HepG2 (cell line): ENCODE results near the gene KIF22. TPM values are rescaled to one million over a fixed set of nuclear protein-coding genes. Genes with fewer than 3 reads are reported as not detected.

Experiments
- ATAC-seq: fragments of 200-7000 bp; cut with Tn5 transposase; 3 replicates; pipeline ENCODE4 v1.9.1; 2020; ENCODE audit warnings: mild to moderate bottlenecking, moderate library complexity
- BruUV-seq: library from RNA; stranded (reverse); fragments of 400-500 nt; replicated peaks from 2 replicates; lab custom pipeline; 2021; lab: Mats Ljungman, UMichigan
- CTCF ChIA-PET: fragments of 300-600 bp; formaldehyde crosslinking; extraction: SDS; loops from one replicate; lab custom pipeline; 2021; ENCODE audit warnings: low total read pairs, inconsistent platforms, low intra/inter-chr PET ratio; lab: Yijun Ruan, JAX
- POLR2A ChIA-PET: fragments of 350-600 bp; sonication (Branson Sonifier 250); formaldehyde crosslinking; loops from one replicate; lab custom pipeline; 2020; ENCODE audit warnings: antibody characterized with exemption, inconsistent platforms; lab: Yijun Ruan, JAX
- DNase-seq: peaks from one replicate; pipeline ENCODE4 v3.0.0-alpha.2; 2015; ENCODE audit warnings: low spot score
- FAIRE-seq: peaks from 3 replicates; lab custom pipeline; 2011; peaks lifted over from hg19 to GRCh38; lab: Jason Lieb, UNC
- H2AFZ ChIP-seq: one replicate; pipeline ENCODE4 v1.6.1; 2011; ENCODE audit warnings: low read length, inconsistent platforms
- H3K27ac ChIP-seq: fragments of 300-600 bp; 3 replicates; pipeline ENCODE4 v1.8.0; 2011; ENCODE audit warnings: mixed run types, mild to moderate bottlenecking, mixed read lengths, low read length, inconsistent platforms; ENCODE audit not compliant: insufficient read depth; ENCODE audit errors: extremely low read length
- H3K27me3 ChIP-seq, 2 experiments: fragments of 200-600 bp in 1 of 2; 2 replicates in 1 of 2; 3 replicates in 1 of 2; pipeline versions ENCODE4 v1.6.0 to v1.8.0; 2011; ENCODE audit warnings: low read length in 2 of 2, mild to moderate bottlenecking in 2 of 2, moderate library complexity in 2 of 2, inconsistent platforms in 1 of 2; ENCODE audit not compliant: insufficient read depth in 2 of 2, control insufficient read depth in 1 of 2
- H3K36me3 ChIP-seq, 2 experiments: fragments of 200-600 bp in 1 of 2; replicated peaks in 1 of 2; 2 replicates in 1 of 2; 3 replicates in 1 of 2; pipeline versions ENCODE4 v1.5.1 to v1.8.0; 2011; ENCODE audit warnings: low read length in 2 of 2, inconsistent platforms in 1 of 2; ENCODE audit not compliant: insufficient read depth in 2 of 2, control insufficient read depth in 1 of 2
- H3K4me1 ChIP-seq: 2 replicates; pipeline ENCODE4 v1.5.1; 2012; ENCODE audit warnings: low read length, inconsistent platforms; ENCODE audit not compliant: insufficient read depth
- H3K4me2 ChIP-seq: 2 replicates; pipeline ENCODE4 v1.6.0; 2011; ENCODE audit warnings: low read depth, low read length, inconsistent platforms
- H3K4me3 ChIP-seq, 3 experiments: fragments of 200-600 bp in 1 of 3; sonication (generic), shearing (Covaris generic) in 1 of 3; replicated peaks in 1 of 3; 2 replicates each; pipeline ENCODE4 v1.5.1; 2011 to 2016; ENCODE audit warnings: low read length in 3 of 3, inconsistent platforms in 2 of 3, low read depth in 2 of 3, mild to moderate bottlenecking in 2 of 3, control low read depth in 1 of 3, mixed read lengths in 1 of 3; ENCODE audit not compliant: insufficient read depth in 1 of 3
- H3K79me2 ChIP-seq: one replicate; pipeline ENCODE4 v1.6.1; 2011; ENCODE audit warnings: low read length, inconsistent platforms; ENCODE audit not compliant: insufficient read depth
- H3K9ac ChIP-seq: 2 replicates; pipeline ENCODE4 v1.6.0; 2011; ENCODE audit warnings: mild to moderate bottlenecking, low read depth, low read length, inconsistent platforms; ENCODE audit not compliant: insufficient read depth
- H3K9me3 ChIP-seq: 2 replicates; pipeline ENCODE4 v1.5.1; 2012; ENCODE audit warnings: mild to moderate bottlenecking, low read length
- H4K20me1 ChIP-seq: 2 replicates; pipeline ENCODE4 v1.6.0; 2011; ENCODE audit warnings: inconsistent platforms, mild to moderate bottlenecking, low read length, moderate library complexity; ENCODE audit not compliant: insufficient read depth
- ARNTL ChIP-seq: sonication (generic); formaldehyde crosslinking; IDR thresholded peaks from 2 replicates; pipeline ENCODE4 v1.4.0; 2020; ENCODE audit warnings: mild to moderate bottlenecking, missing genetic modification reagents
- BCL3 ChIP-seq: sonication (generic); formaldehyde crosslinking; IDR thresholded peaks from 2 replicates; pipeline ENCODE4 v1.5.1; 2020; ENCODE audit warnings: mild to moderate bottlenecking, missing genetic modification reagents, moderate library complexity
- EP300 ChIP-seq, 3 experiments: sonication (generic) in 1 of 3; formaldehyde crosslinking in 1 of 3; IDR thresholded peaks; 2 replicates each; pipeline versions ENCODE4 v1.5.1 to v1.6.1; 2011 to 2020; ENCODE audit warnings: low read depth in 2 of 3, low read length in 2 of 3, borderline replicate concordance in 1 of 3, improper control_type of control experiment in 1 of 3, mild to moderate bottlenecking in 1 of 3, missing genetic modification reagents in 1 of 3, moderate library complexity in 1 of 3
- PHF8 ChIP-seq: sonication (generic); formaldehyde crosslinking; IDR thresholded peaks from 2 replicates; pipeline ENCODE4 v1.5.0; 2020; ENCODE audit warnings: missing genetic modification reagents
- POLR2A ChIP-seq, 2 experiments: IDR thresholded peaks; 2 replicates each; pipeline ENCODE4 v1.6.1; 2011; ENCODE audit warnings: low read depth in 2 of 2, low read length in 2 of 2, mild to moderate bottlenecking in 1 of 2, moderate library complexity in 1 of 2; ENCODE audit not compliant: insufficient read depth in 1 of 2
- REPIN1 ChIP-seq: sonication (generic); formaldehyde crosslinking; IDR thresholded peaks from 2 replicates; pipeline ENCODE4 v1.8.0; 2022; ENCODE audit warnings: missing genetic modification reagents, low read depth, mild to moderate bottlenecking, borderline replicate concordance
- SSRP1 ChIP-seq: IDR thresholded peaks from 2 replicates; pipeline ENCODE4 v1.6.1; 2016; ENCODE audit warnings: control low read depth
- TIGD3 ChIP-seq: sonication (generic); formaldehyde crosslinking; IDR thresholded peaks from 2 replicates; pipeline ENCODE4 v1.5.1; 2020; ENCODE audit warnings: mild to moderate bottlenecking, missing genetic modification reagents, borderline replicate concordance
- TMF1 ChIP-seq: sonication (generic); formaldehyde crosslinking; IDR thresholded peaks from 2 replicates; pipeline ENCODE4 v1.8.1; 2022; ENCODE audit warnings: low read depth, missing genetic modification reagents
- ZBTB43 ChIP-seq: sonication (generic); formaldehyde crosslinking; conservative IDR thresholded peaks from 2 replicates; pipeline ENCODE4 v1.4.0; 2020; ENCODE audit warnings: missing genetic modification reagents
- ZBTB7A ChIP-seq: sonication (generic); formaldehyde crosslinking; IDR thresholded peaks from 2 replicates; pipeline ENCODE4 v1.8.0; 2022; ENCODE audit warnings: mild to moderate bottlenecking, missing genetic modification reagents
- ZNF224 ChIP-seq: sonication (generic); formaldehyde crosslinking; IDR thresholded peaks from 2 replicates; pipeline ENCODE4 v1.5.0; 2020; ENCODE audit warnings: mild to moderate bottlenecking, missing genetic modification reagents
- ZNF263 ChIP-seq: sonication (generic); formaldehyde crosslinking; IDR thresholded peaks from 2 replicates; pipeline ENCODE4 v1.4.0; 2020; ENCODE audit warnings: missing genetic modification reagents
- ZNF280B ChIP-seq: sonication (generic); formaldehyde crosslinking; IDR thresholded peaks from 2 replicates; pipeline ENCODE4 v1.5.0; 2020; ENCODE audit warnings: missing genetic modification reagents, mild to moderate bottlenecking, borderline replicate concordance
- ZNF354B ChIP-seq: sonication (generic); formaldehyde crosslinking; IDR thresholded peaks from 2 replicates; pipeline ENCODE4 v1.8.0; 2022; ENCODE audit warnings: mild to moderate bottlenecking, missing genetic modification reagents
- WGBS: methylation state at CpG from one replicate; pipeline ENCODE4 v1.1.6; 2017; ENCODE audit warnings: low lambda C conversion rate; 5-methylcytosine and 5-hydroxymethylcytosine counted together
- in situ Hi-C: cut with HindIII; loops from 2 replicates; pipeline ENCODE4 v1.10.0; 2017; ENCODE audit warnings: low pct_unique_long_range_greater_than_20kb; ENCODE audit not compliant: extremely low pct_ligation_motif_present
- intact Hi-C: fragments of 100-400 bp; cut with micrococcal nuclease; formaldehyde crosslinking; loops from one replicate; pipeline ENCODE4 v1.10.0; 2022; ENCODE audit not compliant: unreplicated experiment
- polyA plus RNA-seq, 8 experiments: library from polyadenylated mRNA; depleted of rRNA in 3 of 8; stranded (reverse) in 7 of 8; unstranded in 1 of 8; fragments of >200 nt; fragmentation: Illumina TruSeq in 4 of 8; extraction: Trizol in 4 of 8; gene quantifications; 2 replicates each; pipeline versions ENCODE4 v1.2.1 to v1.2.3, GENCODE V29; 2011 to 2016; ENCODE audit warnings: low read depth in 4 of 8, missing spikeins in 1 of 8, mixed read lengths in 1 of 8; ENCODE audit not compliant: insufficient read depth in 1 of 8
- total RNA-seq, 5 experiments: library from RNA; depleted of rRNA; stranded (reverse); fragments of >200 nt; fragmentation: Illumina TruSeq; extraction: Trizol; gene quantifications; 2 replicates each; pipeline ENCODE4 v1.2.3, GENCODE V29; 2016; ENCODE audit warnings: low read depth in 1 of 5

The KIF22 gene
- total and polyA plus RNA-seq, 2 of the 13 experiments (the other 11 are each of a cell fraction or from before 2014, with no cell fraction given): 95.8 to 118 TPM

GRCh38 chr16:29806641-29807425 is 16.3 kb downstream of the KIF22 start:
- Histone ChIP-seq H3K9me3 (no peaks in the 10 kb centered on the region), H3K27ac (peak overlapping the region; percentile 90), H2AFZ (no peak overlapping the region), H3K4me2 (peak overlapping the region; percentile 88), H4K20me1 (peaks cover 23% of the 10 kb centered on the region; the same call in 1 of the 2 replicates), H3K36me3 (peaks cover 10 to 46% of the 10 kb centered on the region in 2 experiments), H3K4me3 (peak overlapping the region; percentile 68 to 85 (median 77)), H3K9ac (peak overlapping the region; percentile 85), H3K79me2 (peaks cover 22% of the 10 kb centered on the region), H3K27me3 (no peaks in the 10 kb centered on the region), H3K4me1 (peaks cover 60% of the 10 kb centered on the region)
- WGBS: under 1% methylated on average over 44 of the region's 99 CpGs
- in situ Hi-C loops: loop anchor here (25.0 kb wide), 1 partner anchor 855 kb away; the partner anchor contains the start of genes FBRS and PRR14
- FAIRE-seq (no peak), ATAC-seq (no peak), DNase-seq (peak; percentile 76)
- CTCF ChIA-PET: interaction anchor here (1.8 kb wide), 1 partner anchor 42 kb away, joined by 5 read pairs; no protein-coding TSS in a partner anchor
- no TSS peak for BruUV-seq
- POLR2A ChIA-PET: interaction anchor here (0.6 to 3.7 kb wide), 27 partner anchors 10 to 259 kb away, joined by 3 to 80 read pairs (median 4); partner anchors contain the start of genes ALDOA, ASPHD1, CDIPT and KIF22
- intact Hi-C loops: no loop called here
- no peak for TF ChIP-seq BCL3
- TF ChIP-seq ZNF263 (CRISPR knock-in tag): 0 out of 2 replicates have a peak, but pooled peaks have one; percentile 20
- no peak for TF ChIP-seq EP300 (IDR thresholded peaks at IDR 0.05; ENCODE audit: low read depth in 2 of 2, low read length in 2 of 2)
- TF ChIP-seq EP300 (CRISPR knock-in tag; IDR thresholded peaks at IDR 0.05; ENCODE audit: borderline replicate concordance): peak; percentile 20; the same call in 1 of the 2 replicates
- TF ChIP-seq POLR2A (IDR thresholded peaks at IDR 0.05; ENCODE audit: insufficient read depth in 1 of 2, low read depth in 2 of 2, low read length in 2 of 2): peak in 1 of 2 experiments; percentile 58; a peak in 1 of 4 replicates
- TF ChIP-seq ZNF354B: no peak
- TF ChIP-seq ZBTB43: 0 out of 2 replicates have a peak, but pooled peaks have one; percentile 52
- TF ChIP-seq ZNF280B (CRISPR knock-in tag): 0 out of 2 replicates have a peak, but pooled peaks have one; percentile 34
- no peak for TF ChIP-seq TMF1 (CRISPR knock-in tag)
- no peak for TF ChIP-seq SSRP1 (CRISPR knock-in tag)
- peak; percentile 68; the same call in 1 of the 2 replicates for TF ChIP-seq ZBTB7A
- no peak for TF ChIP-seq ZNF224 (CRISPR knock-in tag)
- 0 out of 2 replicates have a peak, but pooled peaks have one; percentile 30 for TF ChIP-seq ARNTL (CRISPR knock-in tag)
- TF ChIP-seq TIGD3 (CRISPR knock-in tag): no peak
- TF ChIP-seq REPIN1 (CRISPR knock-in tag): no peak
- TF ChIP-seq PHF8 (CRISPR knock-in tag): peak; percentile 71
